ENCODE measurements around the gene ABCB11. TPM values are rescaled to one million over a fixed set of nuclear protein-coding genes. Genes with fewer than 3 reads are reported as not detected.
"Not testable (repeated sequence)": the region's sequence is repeated elsewhere in the genome, so short reads cannot be mapped to it uniquely, and the experiment has no call there.

Gene ABCB11
- total RNA-seq, 1 donor: not detected

- TF ChIP-seq CTCF (IDR thresholded peaks at IDR 0.05; ENCODE audit: insufficient read depth, low read length): no peak
- DNase-seq (ENCODE audit: low read depth): no peak
- H3K4me3 ChIP-seq (ENCODE audit: low read depth, low read length): no peak overlapping the region
Measured at GRCh38 chr2:168894101-168894500, 137.0 kb downstream of the ABCB11 start.

GRCh38 chr2:168892327-168892726 is 138.8 kb downstream of the ABCB11 start:
- no peak for TF ChIP-seq CTCF (IDR thresholded peaks at IDR 0.05; ENCODE audit: insufficient read depth, low read length)
- DNase-seq (ENCODE audit: low read depth): no peak
- no peak overlapping the region for H3K4me3 ChIP-seq (ENCODE audit: low read depth, low read length)

- H3K4me3 ChIP-seq (ENCODE audit: low read depth, low read length): peak within 1 kb of the TSS; percentile 89
- DNase-seq (ENCODE audit: low read depth): peak; percentile 88
- peak; percentile 26 for TF ChIP-seq CTCF (IDR thresholded peaks at IDR 0.05; ENCODE audit: insufficient read depth, low read length)
Measured at GRCh38 chr2:168890006-168890782, 140.9 kb downstream of the ABCB11 start, which contains the start of gene SPC25. SPC25 (minus strand) TSS chr2:168890430; CDS start chr2:168889519, 911 bp downstream.

GRCh38 chr2:168889635-168890005 is 141.5 kb downstream of the ABCB11 start:
- H3K4me3 ChIP-seq (ENCODE audit: low read depth, low read length): peak overlapping the region; percentile 89
- TF ChIP-seq CTCF (IDR thresholded peaks at IDR 0.05; ENCODE audit: insufficient read depth, low read length): no peak
- DNase-seq (ENCODE audit: low read depth): no peak

GRCh38 chr2:168884975-168885374 is 146.1 kb downstream of the ABCB11 start:
- no peak overlapping the region for H3K4me3 ChIP-seq (ENCODE audit: low read depth, low read length)
- TF ChIP-seq CTCF (IDR thresholded peaks at IDR 0.05; ENCODE audit: insufficient read depth, low read length): no peak
- no peak for DNase-seq (ENCODE audit: low read depth)

- not testable (repeated sequence) for DNase-seq (ENCODE audit: low read depth); H3K4me3 ChIP-seq (ENCODE audit: low read depth, low read length)
Measured at GRCh38 chr2:168882163-168882562, 149.0 kb downstream of the ABCB11 start.

GRCh38 chr2:168874368-168875054 is 156.6 kb downstream of the ABCB11 start:
- H3K4me3 ChIP-seq (ENCODE audit: low read depth, low read length): no peak overlapping the region
- DNase-seq (ENCODE audit: low read depth): no peak
- TF ChIP-seq CTCF (IDR thresholded peaks at IDR 0.05; ENCODE audit: insufficient read depth, low read length): no peak

GRCh38 chr2:168870824-168871223 is 160.3 kb downstream of the ABCB11 start:
- DNase-seq (ENCODE audit: low read depth); H3K4me3 ChIP-seq (ENCODE audit: low read depth, low read length): not testable (repeated sequence)

All from fibroblast of the aortic adventitia (primary cell).